AG04449 (cell line): ENCODE results near the gene MAGI1.

Experiments
- CTCF ChIA-PET: fragments of 350-600 bp; formaldehyde crosslinking; extraction: SDS; loops from one replicate; lab custom pipeline; 2021; ENCODE audit warnings: antibody characterized with exemption; lab: Yijun Ruan, JAX
- POLR2A ChIA-PET: fragments of 400-600, 350-600 bp; formaldehyde crosslinking; extraction: SDS; loops from one replicate; lab custom pipeline; 2020; ENCODE audit warnings: antibody characterized with exemption, inconsistent platforms; lab: Yijun Ruan, JAX
- DNase-seq: peaks from one replicate; pipeline ENCODE4 v3.0.0-alpha.2; 2010; ENCODE audit warnings: low read depth, low spot score
- H3K4me3 ChIP-seq: 2 replicates; pipeline ENCODE4 v1.5.1; 2011; ENCODE audit warnings: low read depth, mild to moderate bottlenecking, control low read depth, low read length
- CTCF ChIP-seq: IDR thresholded peaks from one replicate; pipeline ENCODE4 v1.5.1; 2011; ENCODE audit warnings: mild to moderate bottlenecking, moderate library complexity, low read length, control low read depth, inconsistent platforms; ENCODE audit not compliant: insufficient read depth; ENCODE audit errors: missing control alignments

Gene MAGI1

DNA sequence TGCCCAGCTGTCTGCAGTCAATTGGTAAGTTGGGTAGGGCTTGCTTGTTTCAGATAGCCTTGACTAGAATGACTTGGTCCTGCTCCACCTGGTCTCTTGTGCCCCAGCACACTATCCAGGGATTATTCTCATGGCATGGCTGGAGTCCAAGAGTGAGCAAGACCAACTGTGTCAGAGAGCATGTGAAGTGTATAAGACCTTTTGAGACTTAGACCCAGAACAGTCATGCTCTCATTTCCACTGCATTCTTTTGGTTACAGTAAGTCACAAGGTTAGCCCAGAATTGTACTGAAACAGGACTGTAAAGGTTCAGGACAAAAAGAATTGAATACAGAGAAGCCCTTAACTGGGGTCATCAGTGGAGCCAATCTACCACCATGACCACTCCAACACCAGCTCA, 700.1 kb downstream of the MAGI1 start:
- H3K4me3 ChIP-seq = no peak overlapping the region
- DNase-seq = no peak
- ChIA-PET CTCF (no interaction called here), POLR2A (no interaction called here)
- no peak for TF ChIP-seq CTCF

GRCh38 chr3:65335587-65335986, 703.1 kb downstream of the MAGI1 start:
- DNase-seq = no peak
- H3K4me3 ChIP-seq = no peak overlapping the region
- CTCF ChIA-PET = interaction anchor here (0.8 kb wide), 1 partner anchor 11 kb away, joined by 3 read pairs; no protein-coding TSS in a partner anchor
- TF ChIP-seq CTCF = no peak
- POLR2A ChIA-PET = no interaction called here

- POLR2A ChIA-PET = no interaction called here
- no peak for DNase-seq
- H3K4me3 ChIP-seq = no peak overlapping the region
- peak; percentile 10 for TF ChIP-seq CTCF
- CTCF ChIA-PET = interaction anchor here (0.8 to 1.2 kb wide), 3 partner anchors 9 to 10 kb away, joined by 3 to 4 read pairs (median 3); no protein-coding TSS in a partner anchor
Measured at GRCh38 chr3:65334045-65334665, 704.6 kb downstream of the MAGI1 start.

- TF ChIP-seq CTCF = no peak
- H3K4me3 ChIP-seq = no peak overlapping the region
- no peak for DNase-seq
- POLR2A ChIA-PET = no interaction called here
- CTCF ChIA-PET = no interaction called here
Measured at GRCh38 chr3:65331730-65332129, 707.0 kb downstream of the MAGI1 start.

DNA sequence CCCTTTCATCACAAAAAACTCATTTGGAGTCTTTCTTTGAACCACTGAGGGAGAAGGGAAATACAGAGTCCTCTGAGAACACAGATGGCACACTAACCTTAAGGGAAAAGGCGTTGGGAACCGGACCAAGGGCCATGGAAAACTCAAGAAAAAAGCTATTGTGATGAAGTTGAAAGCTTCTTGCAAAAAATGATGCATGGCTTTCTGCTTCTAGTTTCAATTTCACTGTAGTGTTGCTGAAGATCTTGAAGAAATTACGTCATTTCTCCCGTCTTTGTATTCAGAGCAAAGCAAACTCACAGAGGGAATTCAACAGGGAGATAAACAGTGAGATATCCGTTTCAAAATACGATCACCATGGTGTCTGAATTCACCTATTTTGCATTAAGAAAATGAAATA, 708.6 kb downstream of the MAGI1 start:
- CTCF ChIA-PET = interaction anchor here (0.7 to 1.7 kb wide), 2 partner anchors 12 to 15 kb away, joined by 3 to 7 read pairs; no protein-coding TSS in a partner anchor
- H3K4me3 ChIP-seq = no peak overlapping the region
- TF ChIP-seq CTCF = no peak
- POLR2A ChIA-PET = no interaction called here
- DNase-seq = no peak

DNA sequence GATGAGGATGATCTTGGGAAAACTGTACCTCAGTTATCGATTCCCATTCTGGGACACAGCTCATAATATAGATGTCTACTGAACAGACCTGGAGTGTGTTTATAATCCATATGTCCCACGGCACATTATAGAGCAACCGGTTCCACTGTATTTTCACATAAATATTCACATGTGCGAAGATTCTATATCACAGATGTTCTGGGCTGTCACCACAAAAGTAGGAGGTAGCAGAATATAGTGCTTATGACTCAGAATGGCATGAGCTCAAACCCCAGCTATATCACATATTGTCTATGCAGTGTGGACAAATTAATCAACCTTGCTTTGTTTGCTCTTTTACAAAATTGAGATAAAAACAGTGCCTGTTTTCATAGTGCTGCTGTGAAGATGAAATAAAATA, 710.6 kb downstream of the MAGI1 start:
- ChIA-PET POLR2A (no interaction called here), CTCF (no interaction called here)
- no peak for DNase-seq
- no peak for TF ChIP-seq CTCF
- no peak overlapping the region for H3K4me3 ChIP-seq
